ENCODE measurements around the gene RGS10. TPM values are rescaled to one million over a fixed set of nuclear protein-coding genes. Genes with fewer than 3 reads are reported as not detected.

The RGS10 gene
- total RNA-seq, 1 donor from 2014 or later, result 311 TPM

- peaks cover 16% of the 10 kb centered on the region for H3K9me3 Mint-ChIP-seq (ENCODE audit: unreplicated experiment)
- peaks cover 15% of the 10 kb centered on the region for H3K36me3 Mint-ChIP-seq (ENCODE audit: unreplicated experiment)
- no peak for TF ChIP-seq CTCF (IDR thresholded peaks at IDR 0.05; ENCODE audit: partially characterized antibody, unreplicated experiment)
- H3K27me3 Mint-ChIP-seq (ENCODE audit: unreplicated experiment), result peaks cover 23% of the 10 kb centered on the region
- peak overlapping the region; percentile 52 for H3K27ac Mint-ChIP-seq (ENCODE audit: unreplicated experiment)
- no peak for DNase-seq
- H3K4me3 Mint-ChIP-seq (ENCODE audit: unreplicated experiment), result no peak overlapping the region
- peaks cover 28% of the 10 kb centered on the region for H3K4me1 Mint-ChIP-seq (ENCODE audit: low read depth, unreplicated experiment)
These were observed 36.8 kb downstream of the RGS10 start for GRCh38 chr10:119505588-119506315.

- peaks cover 12% of the 10 kb centered on the region for H3K9me3 Mint-ChIP-seq (ENCODE audit: unreplicated experiment)
- no peak for DNase-seq
- TF ChIP-seq CTCF (IDR thresholded peaks at IDR 0.05; ENCODE audit: partially characterized antibody, unreplicated experiment), result no peak
- H3K36me3 Mint-ChIP-seq (ENCODE audit: unreplicated experiment), result peaks cover 12% of the 10 kb centered on the region
- H3K27me3 Mint-ChIP-seq (ENCODE audit: unreplicated experiment), result peaks cover 21% of the 10 kb centered on the region
- peaks cover 24% of the 10 kb centered on the region for H3K4me1 Mint-ChIP-seq (ENCODE audit: low read depth, unreplicated experiment)
- no peak overlapping the region for H3K27ac Mint-ChIP-seq (ENCODE audit: unreplicated experiment)
- H3K4me3 Mint-ChIP-seq (ENCODE audit: unreplicated experiment), result no peak overlapping the region
These were observed 37.4 kb downstream of the RGS10 start for GRCh38 chr10:119505131-119505551.

- peaks cover 21% of the 10 kb centered on the region for H3K27me3 Mint-ChIP-seq (ENCODE audit: unreplicated experiment)
- no peak overlapping the region for H3K4me3 Mint-ChIP-seq (ENCODE audit: unreplicated experiment)
- no peak for DNase-seq
- peaks cover 23% of the 10 kb centered on the region for H3K4me1 Mint-ChIP-seq (ENCODE audit: low read depth, unreplicated experiment)
- H3K9me3 Mint-ChIP-seq (ENCODE audit: unreplicated experiment), result peaks cover 11% of the 10 kb centered on the region
- TF ChIP-seq CTCF (IDR thresholded peaks at IDR 0.05; ENCODE audit: partially characterized antibody, unreplicated experiment), result no peak
- peaks cover 12% of the 10 kb centered on the region for H3K36me3 Mint-ChIP-seq (ENCODE audit: unreplicated experiment)
- no peak overlapping the region for H3K27ac Mint-ChIP-seq (ENCODE audit: unreplicated experiment)
These were observed 37.9 kb downstream of the RGS10 start for GRCh38 chr10:119504651-119505050.

DNA sequence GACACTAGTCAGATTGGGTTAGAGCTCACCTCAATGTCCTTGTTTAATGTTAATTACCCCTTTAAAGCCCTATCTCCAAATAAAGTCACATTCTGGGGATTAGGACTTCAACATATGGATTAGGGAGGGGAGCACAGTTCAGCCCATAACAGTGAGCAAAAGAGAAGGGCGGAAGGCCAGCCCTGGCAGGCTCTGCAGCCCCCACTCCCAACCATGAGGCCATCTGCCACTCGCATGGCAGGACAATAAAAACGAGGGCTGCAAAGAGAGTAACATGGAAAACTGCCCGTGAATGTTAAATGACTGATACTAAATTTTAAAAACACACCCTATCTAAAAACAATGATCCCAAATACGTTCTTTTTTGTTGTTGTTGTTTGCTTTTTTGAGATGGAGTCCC lies 38.7 kb downstream of the RGS10 start:
- H3K27ac Mint-ChIP-seq (ENCODE audit: unreplicated experiment), result no peak overlapping the region
- no peak for TF ChIP-seq CTCF (IDR thresholded peaks at IDR 0.05; ENCODE audit: partially characterized antibody, unreplicated experiment)
- H3K9me3 Mint-ChIP-seq (ENCODE audit: unreplicated experiment), result peaks cover 11% of the 10 kb centered on the region
- peak overlapping the region; percentile 57 for H3K4me3 Mint-ChIP-seq (ENCODE audit: unreplicated experiment)
- no peak for DNase-seq
- H3K27me3 Mint-ChIP-seq (ENCODE audit: unreplicated experiment), result peaks cover 21% of the 10 kb centered on the region
- peaks cover 23% of the 10 kb centered on the region for H3K4me1 Mint-ChIP-seq (ENCODE audit: low read depth, unreplicated experiment)
- H3K36me3 Mint-ChIP-seq (ENCODE audit: unreplicated experiment), result peaks cover 12% of the 10 kb centered on the region

- peaks cover 13% of the 10 kb centered on the region for H3K9me3 Mint-ChIP-seq (ENCODE audit: unreplicated experiment)
- no peak for TF ChIP-seq CTCF (IDR thresholded peaks at IDR 0.05; ENCODE audit: partially characterized antibody, unreplicated experiment)
- no peak for DNase-seq
- no peak overlapping the region for H3K27ac Mint-ChIP-seq (ENCODE audit: unreplicated experiment)
- H3K36me3 Mint-ChIP-seq (ENCODE audit: unreplicated experiment), result peaks cover 8% of the 10 kb centered on the region
- H3K4me1 Mint-ChIP-seq (ENCODE audit: low read depth, unreplicated experiment), result peaks cover 23% of the 10 kb centered on the region
- H3K27me3 Mint-ChIP-seq (ENCODE audit: unreplicated experiment), result peaks cover 21% of the 10 kb centered on the region
- no peak overlapping the region for H3K4me3 Mint-ChIP-seq (ENCODE audit: unreplicated experiment)
These were observed 39.8 kb downstream of the RGS10 start for GRCh38 chr10:119502618-119503155.

Measured in glutamatergic neuron (in vitro differentiated cells).